OCI-LY7 (cell line): Measurements from ENCODE around the gene SPATA2. TPM values are rescaled to one million over a fixed set of nuclear protein-coding genes. Genes with fewer than 3 reads are reported as not detected.

Experiments used
- BruUV-seq: library from RNA; stranded (reverse); fragments of 400-500 nt; replicated peaks from 2 replicates; lab custom pipeline; 2021; lab: Mats Ljungman, UMichigan
- CTCF ChIA-PET: fragments of 300-600 bp; sonication (Branson Sonifier 250); formaldehyde crosslinking; loops from one replicate; lab custom pipeline; 2022; ENCODE audit warnings: antibody characterized with exemption; ENCODE audit not compliant: unreplicated experiment; lab: Charles Lee
- POLR2A ChIA-PET: fragments of 300-600 bp; sonication (Branson Sonifier 250); formaldehyde crosslinking; loops from one replicate; lab custom pipeline; 2022; ENCODE audit warnings: antibody characterized with exemption; lab: Charles Lee
- DNase-seq: peaks from one replicate; pipeline ENCODE4 v3.0.0-alpha.2; 2015; ENCODE audit warnings: low spot score
- H2AFZ ChIP-seq: fragments of 200-600 bp; sonication (generic), shearing (Covaris generic); 2 replicates; pipeline ENCODE4 v1.6.1; 2014; ENCODE audit warnings: mild to moderate bottlenecking, antibody characterized with exemption, low read length, moderate library complexity
- H3K27ac ChIP-seq: fragments of 200-600 bp; sonication (generic); 2 replicates; pipeline ENCODE4 v1.5.1; 2014; ENCODE audit warnings: mixed run types, low read depth, mild to moderate bottlenecking, moderate library complexity, low read length, inconsistent platforms; ENCODE audit not compliant: poor library complexity, severe bottlenecking
- H3K36me3 ChIP-seq: fragments of 200-600 bp; sonication (generic); 2 replicates; pipeline ENCODE4 v1.6.1; 2014; ENCODE audit warnings: mild to moderate bottlenecking, antibody characterized with exemption, low read length, moderate library complexity, mixed read lengths; ENCODE audit not compliant: insufficient read depth
- H3K4me1 ChIP-seq: fragments of 200-600 bp; sonication (generic); 2 replicates; pipeline ENCODE4 v1.5.1; 2014; ENCODE audit warnings: mild to moderate bottlenecking, low read length; ENCODE audit not compliant: insufficient read depth, poor library complexity, severe bottlenecking
- H3K4me2 ChIP-seq: fragments of 200-600 bp; sonication (generic); 2 replicates; pipeline ENCODE4 v1.6.1; 2014; ENCODE audit warnings: mild to moderate bottlenecking, low read length
- H3K4me3 ChIP-seq: fragments of 200-600 bp; sonication (generic); 2 replicates; pipeline ENCODE4 v1.5.1; 2014; ENCODE audit warnings: mild to moderate bottlenecking, low read depth, low read length; ENCODE audit not compliant: poor library complexity, severe bottlenecking
- H3K79me2 ChIP-seq: fragments of 200-600 bp; sonication (generic); 2 replicates; pipeline ENCODE4 v1.6.1; 2016; ENCODE audit warnings: low read depth, mild to moderate bottlenecking, low read length, moderate library complexity, mixed read lengths; ENCODE audit not compliant: insufficient read depth
- H3K9me2 ChIP-seq: fragments of 200-600 bp; sonication (generic); 2 replicates; pipeline ENCODE4 v1.6.1; 2016; ENCODE audit warnings: mild to moderate bottlenecking, low read length, mixed read lengths; ENCODE audit not compliant: insufficient read depth
- H3K9me3 ChIP-seq: fragments of 200-600 bp; sonication (generic); 2 replicates; pipeline ENCODE4 v1.6.1; 2014; ENCODE audit warnings: mild to moderate bottlenecking, mixed run types, low read length, mixed read lengths
- H4K20me1 ChIP-seq: fragments of 200-600 bp; sonication (generic); 2 replicates; pipeline ENCODE4 v1.6.1; 2014; ENCODE audit warnings: mild to moderate bottlenecking, antibody characterized with exemption, low read length, moderate library complexity, mixed read lengths; ENCODE audit not compliant: insufficient read depth
- EZH2phosphoT487 ChIP-seq: fragments of 200-600 bp; sonication (generic); IDR thresholded peaks from 2 replicates; pipeline ENCODE4 v1.6.1; 2018; ENCODE audit warnings: low read depth, borderline replicate concordance, mild to moderate bottlenecking, mixed run types, antibody characterized with exemption, low read length, moderate library complexity, mixed read lengths
- intact Hi-C: fragments of 100-400 bp; cut with micrococcal nuclease; formaldehyde crosslinking; loops from one replicate; pipeline ENCODE4 v1.10.0; 2022; ENCODE audit not compliant: unreplicated experiment
- total RNA-seq, 2 experiments: library from RNA; depleted of rRNA in 1 of 2; stranded (reverse); fragments of >200 nt in 1 of 2; shearing (Covaris generic) in 1 of 2; gene quantifications; 2 replicates each; pipeline ENCODE4 v1.2.3, GENCODE V29; 2014 to 2022
- TF ChIP-seq, protein P1 (sequence below): fragments of 200-600 bp; sonication (generic); conservative IDR thresholded peaks from 2 replicates; pipeline ENCODE4 v1.5.1; 2014; ENCODE audit warnings: mild to moderate bottlenecking, antibody characterized with exemption, low read length, moderate library complexity, mixed read lengths

SPATA2 gene
- total RNA-seq, 2 experiments from 2014 or later, result 3.9 to 8.1 TPM

DNA sequence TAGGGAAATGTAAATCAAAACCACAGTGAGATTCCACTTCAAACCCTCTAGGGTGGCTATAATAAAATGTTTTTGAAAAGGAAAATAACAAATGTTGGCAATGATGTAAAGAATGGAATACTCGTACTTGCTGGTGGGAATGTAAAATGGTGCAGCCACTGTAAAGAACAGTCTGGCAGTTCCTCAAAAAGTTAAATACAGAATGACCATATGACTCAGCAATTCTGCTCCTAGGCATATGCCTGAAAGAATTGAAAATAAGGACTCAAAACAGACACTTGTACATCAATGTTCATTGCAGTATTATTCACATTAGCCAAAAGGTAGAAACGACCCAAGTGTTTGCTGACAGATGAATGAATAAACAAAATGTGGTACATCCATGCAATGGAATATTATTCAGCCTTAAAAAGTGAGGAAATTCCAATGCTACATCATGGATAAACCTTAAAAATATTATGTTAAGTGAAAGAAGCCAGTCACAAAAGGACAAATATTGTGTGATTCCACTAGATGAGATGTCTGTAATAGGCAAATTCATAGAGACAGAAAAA lies 10.6 kb upstream of the SPATA2 start:
- ChIA-PET CTCF (no interaction called here), POLR2A (interaction anchor here (0.7 kb wide), 1 partner anchor 9 kb away, joined by 6 read pairs; no protein-coding TSS in a partner anchor)
- Histone ChIP-seq H4K20me1 (no peaks in the 10 kb centered on the region), H2AFZ (no peak overlapping the region), H3K27ac (no peak overlapping the region), H3K4me1 (peaks cover 8% of the 10 kb centered on the region), H3K36me3 (no peaks in the 10 kb centered on the region), H3K4me3 (no peak overlapping the region), H3K9me2 (no peaks in the 10 kb centered on the region), H3K79me2 (no peaks in the 10 kb centered on the region), H3K4me2 (no peak overlapping the region), H3K9me3 (peaks cover 7% of the 10 kb centered on the region; the same call in 1 of the 2 replicates)
- BruUV-seq, result no TSS peak
- no peak for DNase-seq
- no peak for TF ChIP-seq EZH2phosphoT487
- intact Hi-C loops, result loop anchor here (5.0 kb wide), 1 partner anchor 39 kb away; no protein-coding TSS in a partner anchor

DNA sequence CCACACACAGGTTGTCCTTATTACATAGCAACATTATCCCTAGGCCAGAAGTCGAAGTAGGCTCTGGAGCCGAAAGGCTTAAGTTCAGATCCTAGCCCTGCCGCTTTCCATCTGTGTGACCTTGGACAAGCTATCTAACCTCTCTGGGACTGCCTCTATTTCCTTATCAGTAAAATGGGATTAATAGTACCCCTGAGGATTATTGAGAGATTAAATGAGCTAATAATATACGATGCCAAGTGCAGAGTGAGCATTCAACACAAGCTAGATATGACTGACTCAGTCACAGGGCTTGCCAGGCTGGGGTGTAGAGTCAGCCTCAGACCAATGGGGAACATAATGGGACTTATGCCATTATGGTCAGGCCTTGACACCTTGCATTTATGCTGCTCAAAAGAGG lies 8.9 kb upstream of the SPATA2 start:
- BruUV-seq, result no TSS peak
- Histone ChIP-seq H3K36me3 (no peaks in the 10 kb centered on the region), H3K9me3 (peaks cover 7% of the 10 kb centered on the region; the same call in 1 of the 2 replicates), H3K4me1 (peaks cover 8% of the 10 kb centered on the region), H2AFZ (no peak overlapping the region), H3K79me2 (no peaks in the 10 kb centered on the region), H3K27ac (no peak overlapping the region), H3K4me2 (no peak overlapping the region), H3K4me3 (no peak overlapping the region), H4K20me1 (no peaks in the 10 kb centered on the region), H3K9me2 (no peaks in the 10 kb centered on the region)
- CTCF ChIA-PET, result no interaction called here
- no peak for DNase-seq
- no peak for TF ChIP-seq EZH2phosphoT487
- TF ChIP-seq, protein P1, sequence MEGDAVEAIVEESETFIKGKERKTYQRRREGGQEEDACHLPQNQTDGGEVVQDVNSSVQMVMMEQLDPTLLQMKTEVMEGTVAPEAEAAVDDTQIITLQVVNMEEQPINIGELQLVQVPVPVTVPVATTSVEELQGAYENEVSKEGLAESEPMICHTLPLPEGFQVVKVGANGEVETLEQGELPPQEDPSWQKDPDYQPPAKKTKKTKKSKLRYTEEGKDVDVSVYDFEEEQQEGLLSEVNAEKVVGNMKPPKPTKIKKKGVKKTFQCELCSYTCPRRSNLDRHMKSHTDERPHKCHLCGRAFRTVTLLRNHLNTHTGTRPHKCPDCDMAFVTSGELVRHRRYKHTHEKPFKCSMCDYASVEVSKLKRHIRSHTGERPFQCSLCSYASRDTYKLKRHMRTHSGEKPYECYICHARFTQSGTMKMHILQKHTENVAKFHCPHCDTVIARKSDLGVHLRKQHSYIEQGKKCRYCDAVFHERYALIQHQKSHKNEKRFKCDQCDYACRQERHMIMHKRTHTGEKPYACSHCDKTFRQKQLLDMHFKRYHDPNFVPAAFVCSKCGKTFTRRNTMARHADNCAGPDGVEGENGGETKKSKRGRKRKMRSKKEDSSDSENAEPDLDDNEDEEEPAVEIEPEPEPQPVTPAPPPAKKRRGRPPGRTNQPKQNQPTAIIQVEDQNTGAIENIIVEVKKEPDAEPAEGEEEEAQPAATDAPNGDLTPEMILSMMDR, result no peak
- intact Hi-C loops, result no loop called here
- POLR2A ChIA-PET, result interaction anchor here (0.6 to 0.9 kb wide), 2 partner anchors 10 to 11 kb away, joined by 3 read pairs; partner anchors contain the start of gene RNF114

DNA sequence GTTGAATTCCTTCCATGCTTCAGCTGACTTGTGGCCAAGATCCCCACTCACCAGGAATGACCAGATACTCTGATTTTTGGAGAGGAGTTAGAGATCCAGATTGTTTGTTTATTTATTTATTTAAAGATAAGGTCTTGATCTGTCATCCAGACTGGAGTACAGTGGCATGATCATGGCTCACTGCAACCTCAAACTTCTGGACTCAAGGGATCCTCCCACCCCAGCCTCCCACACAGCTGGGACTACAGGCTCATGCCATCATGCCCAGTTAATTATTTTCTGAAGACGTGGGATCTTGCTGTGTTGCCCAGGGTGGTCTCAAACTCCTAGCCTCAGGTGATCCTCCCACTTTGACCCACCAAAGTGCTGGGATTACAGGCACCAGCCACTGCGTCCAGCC lies 4.1 kb upstream of the SPATA2 start:
- Histone ChIP-seq H3K9me2 (no peaks in the 10 kb centered on the region), H4K20me1 (no peaks in the 10 kb centered on the region), H3K9me3 (no peaks in the 10 kb centered on the region), H3K4me3 (no peak overlapping the region), H2AFZ (no peak overlapping the region), H3K4me2 (no peak overlapping the region), H3K27ac (no peak overlapping the region), H3K36me3 (no peaks in the 10 kb centered on the region), H3K4me1 (peaks cover 17% of the 10 kb centered on the region), H3K79me2 (peaks cover 7% of the 10 kb centered on the region; the same call in 1 of the 2 replicates)
- intact Hi-C loops, result no loop called here
- no peak for DNase-seq
- no TSS peak for BruUV-seq
- CTCF ChIA-PET, result no interaction called here
- TF ChIP-seq EZH2phosphoT487, result no peak
- TF ChIP-seq, protein P1, result no peak
- POLR2A ChIA-PET, result no interaction called here
